ENCODE data around the gene CACNA1I. TPM values are rescaled to one million over a fixed set of nuclear protein-coding genes. Genes with fewer than 3 reads are reported as not detected.

Gene CACNA1I
- total RNA-seq, 2 experiments from 2014 or later = 29.2 to 30.1 TPM

GRCh38 chr22:39707816-39708215, 137.3 kb downstream of the CACNA1I start:
- ChIA-PET CTCF (interaction anchor here (0.7 kb wide), 1 partner anchor 380 kb away, joined by 4 read pairs; no protein-coding TSS in a partner anchor), POLR2A (no interaction called here)
- no peak for ATAC-seq (ENCODE audit: poor library complexity)
- Mint-ChIP-seq H3K4me3 (no peak overlapping the region), H3K27me3 (no peaks in the 10 kb centered on the region), H3K4me1 (ENCODE audit: low read depth) (no peaks in the 10 kb centered on the region), H3K9me3 (no peaks in the 10 kb centered on the region), H3K36me3 (ENCODE audit: low read depth) (no peaks in the 10 kb centered on the region), H3K27ac (no peak overlapping the region)
- DNase-seq = no peak
- no peaks in the 10 kb centered on the region for H3K27me3 ChIP-seq (ENCODE audit: control insufficient read depth in 1 of 2, insufficient read depth in 2 of 2, low read length in 2 of 2)
- no peaks in the 10 kb centered on the region for H3K4me1 ChIP-seq (ENCODE audit: insufficient read depth, low read length)
- intact Hi-C loops (cut with DNase I, micrococcal nuclease) = loop anchor here in 1 of 2 experiments (10.0 kb wide), 1 partner anchor 317 kb away; no protein-coding TSS in a partner anchor
- H3K4me3 ChIP-seq (ENCODE audit: low read length) = no peak overlapping the region
- no peaks in the 10 kb centered on the region for H3K9me3 ChIP-seq (ENCODE audit: control insufficient read depth in 1 of 2, insufficient read depth in 1 of 2, low read length in 2 of 2)
- no peak overlapping the region for H3K27ac ChIP-seq (ENCODE audit: low read depth in 1 of 2, low read length in 2 of 2)
- TF ChIP-seq, protein P1, sequence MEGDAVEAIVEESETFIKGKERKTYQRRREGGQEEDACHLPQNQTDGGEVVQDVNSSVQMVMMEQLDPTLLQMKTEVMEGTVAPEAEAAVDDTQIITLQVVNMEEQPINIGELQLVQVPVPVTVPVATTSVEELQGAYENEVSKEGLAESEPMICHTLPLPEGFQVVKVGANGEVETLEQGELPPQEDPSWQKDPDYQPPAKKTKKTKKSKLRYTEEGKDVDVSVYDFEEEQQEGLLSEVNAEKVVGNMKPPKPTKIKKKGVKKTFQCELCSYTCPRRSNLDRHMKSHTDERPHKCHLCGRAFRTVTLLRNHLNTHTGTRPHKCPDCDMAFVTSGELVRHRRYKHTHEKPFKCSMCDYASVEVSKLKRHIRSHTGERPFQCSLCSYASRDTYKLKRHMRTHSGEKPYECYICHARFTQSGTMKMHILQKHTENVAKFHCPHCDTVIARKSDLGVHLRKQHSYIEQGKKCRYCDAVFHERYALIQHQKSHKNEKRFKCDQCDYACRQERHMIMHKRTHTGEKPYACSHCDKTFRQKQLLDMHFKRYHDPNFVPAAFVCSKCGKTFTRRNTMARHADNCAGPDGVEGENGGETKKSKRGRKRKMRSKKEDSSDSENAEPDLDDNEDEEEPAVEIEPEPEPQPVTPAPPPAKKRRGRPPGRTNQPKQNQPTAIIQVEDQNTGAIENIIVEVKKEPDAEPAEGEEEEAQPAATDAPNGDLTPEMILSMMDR (IDR thresholded peaks at IDR 0.05) = no peak
- no peaks in the 10 kb centered on the region for H3K36me3 ChIP-seq (ENCODE audit: insufficient read depth, low read length)

DNA sequence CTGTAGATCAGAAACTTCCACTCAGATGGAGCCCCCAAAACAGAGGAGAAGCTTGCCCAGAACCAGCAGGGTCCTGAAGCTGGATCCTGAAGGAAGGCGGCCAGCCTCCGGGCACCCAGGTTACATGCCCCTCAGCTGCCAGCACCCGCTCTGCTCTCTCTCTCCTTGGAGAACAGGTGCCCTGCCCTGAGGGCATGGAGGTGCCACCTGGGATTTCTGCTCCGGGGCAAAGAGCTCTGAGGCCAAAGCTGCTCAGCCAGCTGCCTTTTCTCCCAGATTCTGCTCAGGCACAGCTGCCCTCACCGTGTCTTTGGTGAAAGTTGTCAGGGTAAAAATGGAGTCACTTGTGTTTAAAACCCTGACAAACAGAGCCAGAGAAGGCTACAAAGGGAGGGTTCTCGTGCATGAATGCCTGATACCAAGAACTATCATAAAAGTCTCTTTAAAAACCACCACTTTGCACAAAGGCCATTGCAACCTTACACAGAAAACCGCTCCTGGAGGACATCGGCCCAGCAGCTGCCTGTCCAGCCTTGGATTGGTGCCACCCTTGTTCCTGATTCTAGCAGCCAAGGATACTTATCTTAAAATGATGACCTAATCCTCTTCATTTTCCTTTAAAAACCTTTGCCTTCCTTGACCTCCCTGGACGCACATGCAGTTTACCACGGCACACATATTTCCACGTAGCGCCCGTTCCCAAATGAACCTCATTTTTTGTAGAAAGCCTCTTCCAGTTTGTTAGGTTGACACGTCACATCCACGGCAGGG, 140.0 kb downstream of the CACNA1I start:
- Histone ChIP-seq H3K9me3 (ENCODE audit: control insufficient read depth in 1 of 2, insufficient read depth in 1 of 2, low read length in 2 of 2) (no peaks in the 10 kb centered on the region), H3K36me3 (ENCODE audit: insufficient read depth, low read length) (no peaks in the 10 kb centered on the region), H3K4me1 (ENCODE audit: insufficient read depth, low read length) (no peaks in the 10 kb centered on the region), H3K27ac (ENCODE audit: low read depth in 1 of 2, low read length in 2 of 2) (no peak overlapping the region), H3K27me3 (ENCODE audit: control insufficient read depth in 1 of 2, insufficient read depth in 2 of 2, low read length in 2 of 2) (no peaks in the 10 kb centered on the region), H3K4me3 (ENCODE audit: low read length) (no peak overlapping the region)
- Mint-ChIP-seq H3K4me3 (no peak overlapping the region), H3K36me3 (ENCODE audit: low read depth) (no peaks in the 10 kb centered on the region), H3K27me3 (no peaks in the 10 kb centered on the region), H3K27ac (no peak overlapping the region), H3K9me3 (no peaks in the 10 kb centered on the region), H3K4me1 (ENCODE audit: low read depth) (no peaks in the 10 kb centered on the region)
- POLR2A ChIA-PET = no interaction called here
- DNase-seq (no peak), ATAC-seq (ENCODE audit: poor library complexity) (no peak)
- intact Hi-C loops (cut with DNase I, micrococcal nuclease) = no loop called here
- CTCF ChIA-PET = no interaction called here
- TF ChIP-seq, protein P1 (IDR thresholded peaks at IDR 0.05) = no peak

DNA sequence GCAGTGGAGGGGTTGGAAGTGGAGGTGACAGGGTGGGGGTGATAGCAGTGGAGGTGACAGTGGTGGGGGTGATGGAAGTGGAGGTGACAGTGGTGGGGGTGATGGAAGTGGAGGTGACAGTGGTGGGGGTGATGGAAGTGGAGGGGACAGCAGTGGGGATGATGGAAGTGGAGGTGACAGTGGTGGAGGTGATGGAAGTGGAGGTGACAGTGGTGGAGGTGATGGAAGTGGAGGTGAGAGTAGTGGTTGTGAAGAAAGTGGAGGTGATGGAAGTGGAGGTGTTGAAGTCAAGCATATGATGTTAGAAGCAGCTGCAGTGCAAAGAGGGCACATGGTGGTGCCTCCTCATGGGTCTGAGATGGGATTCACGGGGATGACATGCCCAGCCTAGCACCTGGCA, 141.5 kb downstream of the CACNA1I start:
- no peak overlapping the region for H3K27ac ChIP-seq (ENCODE audit: low read depth in 1 of 2, low read length in 2 of 2)
- no peak for ATAC-seq (ENCODE audit: poor library complexity)
- Mint-ChIP-seq H3K9me3 (no peaks in the 10 kb centered on the region), H3K4me3 (no peak overlapping the region), H3K36me3 (ENCODE audit: low read depth) (no peaks in the 10 kb centered on the region), H3K27me3 (no peaks in the 10 kb centered on the region), H3K27ac (no peak overlapping the region), H3K4me1 (ENCODE audit: low read depth) (no peaks in the 10 kb centered on the region)
- H3K27me3 ChIP-seq (ENCODE audit: control insufficient read depth in 1 of 2, insufficient read depth in 2 of 2, low read length in 2 of 2) = no peaks in the 10 kb centered on the region
- H3K4me1 ChIP-seq (ENCODE audit: insufficient read depth, low read length) = no peaks in the 10 kb centered on the region
- H3K36me3 ChIP-seq (ENCODE audit: insufficient read depth, low read length) = no peaks in the 10 kb centered on the region
- ChIA-PET POLR2A (no interaction called here), CTCF (no interaction called here)
- no peak for DNase-seq
- no peak overlapping the region for H3K4me3 ChIP-seq (ENCODE audit: low read length)
- intact Hi-C loops (cut with DNase I, micrococcal nuclease) = no loop called here
- H3K9me3 ChIP-seq (ENCODE audit: control insufficient read depth in 1 of 2, insufficient read depth in 1 of 2, low read length in 2 of 2) = no peaks in the 10 kb centered on the region
- TF ChIP-seq, protein P1 (IDR thresholded peaks at IDR 0.05) = no peak
